Measurements from ENCODE around the gene TIAL1.
"Not testable (repeated sequence)": the region's sequence is repeated elsewhere in the genome, so short reads cannot be mapped to it uniquely, and the experiment has no call there.

TIAL1 gene

DNA sequence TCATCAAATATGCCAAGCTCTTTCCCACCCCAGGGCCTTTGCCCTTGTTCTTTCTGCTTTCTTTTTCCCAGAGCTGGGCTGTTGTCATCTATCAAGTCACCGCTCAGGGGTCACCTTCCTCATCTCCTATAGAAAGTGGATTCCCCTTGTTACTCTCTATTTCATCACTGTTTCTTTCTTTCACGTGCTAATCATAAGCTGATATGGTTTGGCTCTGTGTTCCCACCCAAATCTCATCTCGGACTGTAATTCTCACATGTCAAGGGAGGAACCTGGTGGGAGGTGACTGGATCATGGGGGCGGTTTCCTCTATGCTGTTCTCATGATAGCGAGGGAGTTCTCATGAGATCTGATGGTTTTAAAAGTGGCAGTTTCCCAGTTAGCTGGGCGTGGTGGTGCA, 17.0 kb upstream of the TIAL1 start:
- no peak for DNase-seq

GRCh38 chr10:119611433-119611832, 14.7 kb upstream of the TIAL1 start:
- DNase-seq, result no peak

GRCh38 chr10:119609516-119609915, 12.8 kb upstream of the TIAL1 start:
- DNase-seq, result no peak

DNA sequence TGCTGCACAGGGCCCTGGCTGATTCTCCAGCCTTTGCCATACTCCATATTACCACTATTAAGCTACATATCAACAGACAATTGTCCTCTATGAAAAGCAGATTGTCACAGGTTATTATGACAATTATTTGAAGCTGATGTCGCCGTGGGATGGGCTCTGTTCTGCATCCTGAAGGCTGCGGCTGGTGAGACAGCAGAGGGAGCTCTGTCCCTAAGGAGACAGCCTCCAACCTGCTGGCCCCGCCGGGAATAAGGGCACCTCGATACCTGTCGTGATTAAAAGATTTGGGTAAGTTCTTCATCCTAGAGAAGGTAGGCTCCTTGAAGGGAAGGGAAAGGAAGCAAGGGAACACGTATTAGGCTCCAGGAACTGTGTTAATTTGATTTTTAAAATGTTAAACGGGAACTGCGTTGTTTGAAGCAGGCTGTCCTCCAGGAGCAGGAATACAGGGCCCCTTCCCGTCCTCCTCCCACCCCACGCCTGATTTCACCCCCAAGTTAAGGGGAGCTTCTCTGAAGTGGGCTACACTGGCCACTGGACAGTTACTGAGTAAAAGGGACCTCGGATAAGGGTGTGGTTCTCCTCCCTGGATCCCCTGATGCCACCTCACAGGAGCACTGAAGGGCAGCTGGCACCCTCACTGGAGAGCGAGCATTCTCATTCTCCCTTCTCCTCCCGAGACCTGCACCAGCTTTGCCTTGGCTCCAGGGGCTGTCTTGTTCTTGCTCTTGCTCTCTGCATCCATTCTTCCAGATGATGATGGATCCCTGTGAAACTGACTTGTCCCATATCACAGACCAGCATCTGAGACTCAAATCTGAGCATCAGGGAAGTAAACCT, 11.8 kb upstream of the TIAL1 start:
- peak in 1 of 4 experiments; percentile 8 for DNase-seq

DNA sequence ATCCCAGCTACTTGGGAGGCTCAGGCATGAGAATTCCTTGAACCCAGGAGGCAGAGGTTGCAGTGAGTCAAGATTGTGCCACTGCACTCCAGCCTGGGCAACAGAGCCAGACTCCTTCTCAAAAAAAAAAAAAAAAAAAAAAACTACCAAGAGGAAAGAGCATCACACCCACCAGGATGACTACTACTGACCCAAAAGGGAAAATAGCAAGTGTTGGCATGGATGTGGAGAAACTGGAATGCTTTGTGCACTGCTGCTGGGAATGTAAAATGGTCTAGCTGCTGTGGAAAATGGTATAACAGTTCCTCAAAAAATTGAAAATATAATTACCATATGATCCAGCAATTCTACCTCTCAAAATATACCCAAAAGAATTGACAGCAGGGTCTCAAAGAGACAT, 7.7 kb upstream of the TIAL1 start:
- no peak for DNase-seq

GRCh38 chr10:119602241-119603095, 5.7 kb upstream of the TIAL1 start:
- DNase-seq, result no peak

- no peak for DNase-seq
These were observed 1.6 kb upstream of the TIAL1 start for GRCh38 chr10:119598397-119598796.

DNA sequence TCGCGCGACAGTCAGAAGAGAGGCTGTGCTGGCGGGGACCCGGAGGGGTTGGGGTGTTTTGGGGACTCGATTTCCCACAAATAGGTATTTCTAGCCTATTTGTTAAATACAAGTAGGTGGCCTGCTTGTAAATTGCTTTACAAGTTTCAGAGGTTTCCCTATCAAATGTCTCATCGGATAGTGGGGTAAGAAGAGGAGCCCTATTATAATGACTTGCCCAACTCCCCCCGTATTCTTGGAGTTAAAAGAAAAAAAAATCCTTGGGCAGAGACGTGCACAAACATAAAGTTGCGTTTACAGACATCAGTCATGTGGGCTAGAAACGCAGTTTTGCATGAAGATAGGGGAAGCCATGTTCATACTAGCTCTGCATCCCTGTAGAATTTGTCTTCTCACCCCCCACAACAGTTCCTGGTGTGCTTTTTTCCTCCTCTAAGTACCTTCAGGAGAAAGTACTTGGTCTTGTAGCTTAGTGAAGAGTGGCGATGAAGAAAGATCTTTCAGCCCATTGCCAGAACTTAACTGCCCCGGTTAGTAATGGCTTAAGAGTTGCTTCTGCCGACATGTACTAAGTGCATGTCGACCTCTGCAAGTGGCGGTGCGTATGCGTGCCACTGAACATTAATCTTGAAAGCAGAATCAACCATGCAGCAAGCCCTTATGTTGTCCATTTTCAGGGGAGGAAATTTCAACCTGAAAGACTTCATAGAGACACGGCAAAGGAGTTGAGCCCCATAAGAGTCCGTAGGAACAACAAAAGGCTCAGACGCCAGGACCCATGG, 832 bp upstream of the TIAL1 start:
- no peak for DNase-seq

GRCh38 chr10:119595676-119596515, 868 bp downstream of the TIAL1 start:
- DNase-seq, result peak; percentile 32 to 50 (median 41)

DNA sequence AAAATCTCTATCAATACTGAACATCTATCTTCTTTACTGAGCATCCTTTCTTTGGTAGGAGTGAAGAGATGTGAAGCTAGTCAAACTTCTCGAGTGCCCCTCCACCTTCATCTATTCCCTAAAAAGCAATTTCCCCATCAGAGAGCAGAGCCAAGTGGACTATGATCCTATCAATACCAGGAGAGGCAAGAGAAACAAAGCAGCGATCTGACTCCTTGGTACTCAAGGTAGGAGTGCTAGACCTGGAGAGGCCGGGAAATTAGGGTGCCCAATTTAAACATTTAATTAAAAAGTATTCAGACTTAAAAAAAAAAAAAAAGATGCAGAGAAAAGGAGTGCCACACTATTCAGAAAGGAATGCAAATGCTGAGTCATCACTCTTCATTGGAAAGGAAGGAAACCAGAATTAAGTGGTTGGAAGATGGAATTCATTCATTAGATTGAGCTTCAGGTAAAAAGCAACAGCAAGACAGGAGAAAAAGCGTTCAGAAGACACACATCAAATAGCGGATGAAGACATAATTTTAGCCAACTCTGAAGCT, 1.6 kb downstream of the TIAL1 start:
- no peak for DNase-seq

DNA sequence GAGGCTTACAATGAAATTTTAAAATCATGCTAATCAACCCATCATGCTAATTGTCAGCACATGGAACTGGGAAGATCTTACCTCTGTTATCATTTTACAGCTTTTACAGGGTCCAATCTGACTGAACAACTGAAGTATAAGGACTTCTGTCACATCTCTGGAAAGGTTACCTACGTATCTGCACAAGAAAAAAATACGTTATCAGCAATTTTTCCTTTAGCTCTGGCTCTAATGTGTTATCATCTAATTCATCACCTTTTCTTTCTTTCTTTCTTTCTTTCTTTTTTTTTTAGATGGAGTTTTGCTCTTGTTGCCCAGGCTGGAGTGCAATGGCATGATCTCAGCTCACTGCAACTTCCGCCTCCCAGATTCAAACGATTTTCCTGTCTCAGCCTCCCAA, 8.7 kb downstream of the TIAL1 start:
- DNase-seq, result no peak

GRCh38 chr10:119578355-119578754, 18.4 kb downstream of the TIAL1 start:
- no peak for DNase-seq

GRCh38 chr10:119575991-119576390, 20.8 kb downstream of the TIAL1 start:
- DNase-seq, result no peak

- peak in 1 of 4 experiments; percentile 12 for DNase-seq
These were observed 21.3 kb downstream of the TIAL1 start for GRCh38 chr10:119575506-119575905.

GRCh38 chr10:119567978-119568377, 28.8 kb downstream of the TIAL1 start:
- DNase-seq, result no peak

DNA sequence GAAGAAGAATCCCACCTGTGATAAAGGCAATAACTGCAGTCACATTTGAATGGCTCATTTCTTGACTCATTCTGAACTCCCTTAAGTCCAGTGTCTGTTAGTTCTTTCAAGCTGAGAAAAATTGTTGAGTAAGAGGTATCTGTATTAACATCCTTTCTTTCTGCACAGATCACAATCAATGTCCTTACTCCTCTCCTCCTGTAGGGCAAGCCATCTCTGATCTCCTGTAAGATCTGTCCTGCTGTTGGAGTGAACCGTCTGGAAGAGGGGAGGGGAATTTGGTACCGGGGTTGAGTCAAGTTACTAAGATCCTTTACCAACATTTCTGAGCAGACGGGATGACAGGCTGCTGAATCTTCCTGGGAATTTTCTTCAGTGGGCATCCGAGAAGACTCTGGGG, 34.7 kb downstream of the TIAL1 start:
- DNase-seq, result no peak

DNA sequence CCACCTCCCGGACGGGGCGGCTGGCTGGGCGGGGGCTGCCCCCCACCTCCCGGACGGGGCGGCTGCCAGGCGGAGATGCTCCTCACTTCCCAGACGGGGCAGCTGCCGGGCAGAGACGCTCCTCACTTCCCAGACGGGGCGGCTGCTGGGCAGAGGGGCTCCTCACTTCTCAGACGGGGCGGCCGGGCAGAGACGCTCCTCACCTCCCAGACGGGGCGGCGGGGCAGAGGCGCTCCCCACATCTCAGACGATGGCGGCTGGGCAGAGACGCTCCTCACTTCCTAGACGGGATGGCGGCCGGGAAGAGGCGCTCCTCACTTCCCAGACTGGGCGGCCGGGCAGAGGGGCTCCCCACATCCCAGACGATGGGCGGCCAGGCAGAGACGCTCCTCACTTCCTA, 37.3 kb downstream of the TIAL1 start:
- not testable (repeated sequence) for DNase-seq

- DNase-seq, result not testable (repeated sequence)
These were observed 40.7 kb downstream of the TIAL1 start for GRCh38 chr10:119556081-119556480.

DNA sequence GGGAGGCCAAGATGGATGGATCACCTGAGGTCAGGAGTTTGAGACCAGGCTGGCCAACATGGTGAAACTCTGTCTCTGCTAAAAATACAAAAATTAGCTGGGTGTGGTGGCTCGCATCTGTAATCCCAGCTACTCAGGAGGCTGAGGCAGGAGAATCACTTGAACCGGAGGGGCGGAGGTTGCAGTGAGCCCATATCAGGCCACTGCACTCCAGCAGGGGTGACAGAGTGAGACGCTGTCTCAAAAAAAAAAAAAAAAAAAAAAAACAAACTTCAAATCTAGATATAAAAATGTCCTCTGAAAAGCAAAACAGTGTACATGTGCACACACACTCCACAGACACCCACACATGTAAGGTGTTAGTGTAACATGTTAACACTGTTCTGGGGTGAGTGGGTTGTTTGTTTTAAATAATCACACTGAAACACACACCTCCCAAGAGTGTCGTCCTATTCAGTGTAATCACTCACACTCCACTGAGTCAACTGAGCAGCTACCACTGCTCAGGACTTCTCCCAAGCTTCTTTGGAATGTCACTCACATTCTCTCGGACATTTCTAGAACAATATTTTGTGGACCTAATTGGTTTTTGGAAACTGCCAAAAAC, 41.5 kb downstream of the TIAL1 start:
- DNase-seq, result no peak

GRCh38 chr10:119550827-119551226, 45.9 kb downstream of the TIAL1 start:
- DNase-seq, result no peak

- no peak for DNase-seq
These were observed 47.3 kb downstream of the TIAL1 start for GRCh38 chr10:119549247-119549999.
